ENCODE results near the gene SYS1.
A peak's percentile ranks its signal among the peaks of the same experiment; 100 is the strongest.

The SYS1 gene

DNA sequence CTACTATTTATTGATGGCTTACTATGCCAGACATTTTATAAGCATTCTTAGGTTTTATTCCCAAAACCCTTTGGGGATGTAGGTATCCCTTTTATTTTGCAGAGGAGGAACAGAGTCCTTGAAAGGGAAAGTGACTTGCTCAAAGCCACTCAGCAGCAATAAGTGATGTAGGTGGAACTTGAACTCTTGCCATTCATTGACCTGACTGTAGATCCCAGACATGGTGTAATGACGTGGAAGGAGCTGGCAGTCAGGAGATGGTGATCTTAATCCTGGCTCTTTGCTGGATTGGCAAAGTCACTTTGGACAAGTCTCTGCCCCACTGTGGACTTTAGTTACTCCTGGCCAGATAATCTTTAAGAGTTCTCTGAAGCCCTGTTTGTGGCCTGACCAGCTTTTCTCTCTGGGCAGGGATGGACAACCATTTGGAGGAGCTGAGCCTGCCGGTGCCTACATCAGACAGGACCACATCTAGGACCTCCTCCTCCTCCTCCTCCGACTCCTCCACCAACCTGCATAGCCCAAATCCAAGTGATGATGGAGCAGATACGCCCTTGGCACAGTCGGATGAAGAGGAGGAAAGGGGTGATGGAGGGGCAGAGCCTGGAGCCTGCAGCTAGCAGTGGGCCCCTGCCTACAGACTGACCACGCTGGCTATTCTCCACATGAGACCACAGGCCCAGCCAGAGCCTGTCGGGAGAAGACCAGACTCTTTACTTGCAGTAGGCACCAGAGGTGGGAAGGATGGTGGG lies 46.7 kb downstream of the SYS1 start:
- Histone ChIP-seq H3K4me1 (ENCODE audit: control insufficient read depth in 2 of 2, insufficient read depth in 2 of 2, low read length in 2 of 2) (peaks cover 53 to 56% of the 10 kb centered on the region in 2 donors), H3K4me3 (ENCODE audit: low read length in 2 of 2) (peak overlapping the region in 1 of 2 donors; percentile 11), H3K9ac (ENCODE audit: low read depth in 1 of 2, low read length in 2 of 2) (no peak overlapping the region), H3K9me3 (ENCODE audit: control insufficient read depth in 2 of 2, low read length in 2 of 2) (no peaks in the 10 kb centered on the region), H3K27ac (ENCODE audit: low read depth in 2 of 2, low read length in 2 of 2) (peak overlapping the region; percentile 87 to 89), H3K36me3 (ENCODE audit: control insufficient read depth in 2 of 2, insufficient read depth in 2 of 2, low read length in 2 of 2) (peaks cover 11 to 18% of the 10 kb centered on the region in 2 donors), H3K27me3 (ENCODE audit: control insufficient read depth in 2 of 2, insufficient read depth in 2 of 2, low read length in 2 of 2) (no peaks in the 10 kb centered on the region)

DNA sequence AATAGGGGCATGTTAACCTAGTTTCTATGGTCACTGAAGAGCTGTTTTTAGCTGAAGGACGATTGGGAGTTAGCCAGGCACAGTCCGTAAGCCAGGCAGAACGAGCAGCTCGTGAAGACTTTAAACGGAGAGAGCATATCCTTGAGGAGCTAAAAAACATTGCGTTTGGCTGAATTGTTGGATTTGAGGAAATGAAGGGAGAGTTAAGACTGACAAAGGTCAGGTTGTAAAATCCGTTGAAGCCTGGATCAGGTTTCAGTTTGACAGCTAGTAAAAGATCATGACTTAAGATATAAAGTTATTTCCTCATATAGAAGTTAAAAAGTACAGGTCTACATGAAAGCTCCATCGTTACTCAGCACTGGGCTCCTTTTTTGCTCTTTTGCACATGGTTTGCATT lies 47.9 kb downstream of the SYS1 start:
- peak overlapping the region in 1 of 2 donors; percentile 47 for H3K9ac ChIP-seq (ENCODE audit: low read depth in 1 of 2, low read length in 2 of 2)
- H3K27ac ChIP-seq (ENCODE audit: low read depth in 2 of 2, low read length in 2 of 2): peak overlapping the region; percentile 87 to 89
- peak overlapping the region in 1 of 2 donors; percentile 46 for H3K4me3 ChIP-seq (ENCODE audit: low read length in 2 of 2)
- H3K36me3 ChIP-seq (ENCODE audit: control insufficient read depth in 2 of 2, insufficient read depth in 2 of 2, low read length in 2 of 2): peaks cover 11 to 18% of the 10 kb centered on the region in 2 donors
- no peaks in the 10 kb centered on the region for H3K27me3 ChIP-seq (ENCODE audit: control insufficient read depth in 2 of 2, insufficient read depth in 2 of 2, low read length in 2 of 2)
- peaks cover 52 to 53% of the 10 kb centered on the region in 2 donors for H3K4me1 ChIP-seq (ENCODE audit: control insufficient read depth in 2 of 2, insufficient read depth in 2 of 2, low read length in 2 of 2)
- no peaks in the 10 kb centered on the region for H3K9me3 ChIP-seq (ENCODE audit: control insufficient read depth in 2 of 2, low read length in 2 of 2)

- H3K27me3 ChIP-seq (ENCODE audit: control insufficient read depth in 2 of 2, insufficient read depth in 2 of 2, low read length in 2 of 2): no peaks in the 10 kb centered on the region
- H3K9ac ChIP-seq (ENCODE audit: low read depth in 1 of 2, low read length in 2 of 2): no peak overlapping the region
- peaks cover 11 to 18% of the 10 kb centered on the region in 2 donors for H3K36me3 ChIP-seq (ENCODE audit: control insufficient read depth in 2 of 2, insufficient read depth in 2 of 2, low read length in 2 of 2)
- no peaks in the 10 kb centered on the region for H3K9me3 ChIP-seq (ENCODE audit: control insufficient read depth in 2 of 2, low read length in 2 of 2)
- peaks cover 57 to 63% of the 10 kb centered on the region in 2 donors for H3K4me1 ChIP-seq (ENCODE audit: control insufficient read depth in 2 of 2, insufficient read depth in 2 of 2, low read length in 2 of 2)
- H3K4me3 ChIP-seq (ENCODE audit: low read length in 2 of 2): no peak overlapping the region
- peak overlapping the region; percentile 18 to 32 for H3K27ac ChIP-seq (ENCODE audit: low read depth in 2 of 2, low read length in 2 of 2)
Observed at GRCh38 chr20:45412653-45413052, 49.7 kb downstream of the SYS1 start.

DNA sequence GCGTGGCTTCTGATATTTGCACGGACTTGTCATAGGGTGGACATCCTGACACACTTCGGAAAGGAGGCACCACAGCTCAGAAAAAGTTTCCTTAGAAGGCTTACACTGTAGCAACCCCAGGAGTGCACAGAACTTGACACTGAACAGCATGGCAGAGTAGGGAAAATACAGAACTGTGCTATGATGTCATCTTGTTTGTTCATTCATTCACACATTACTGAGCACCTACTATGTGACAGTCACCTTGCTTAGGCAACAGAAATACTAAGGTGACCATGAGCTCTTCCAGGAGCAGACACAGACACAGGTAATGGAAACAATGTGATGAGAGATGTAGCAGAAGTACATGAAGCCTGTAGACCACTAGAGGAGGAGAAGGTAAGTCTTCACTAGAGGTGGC lies 50.5 kb downstream of the SYS1 start:
- Histone ChIP-seq H3K4me1 (ENCODE audit: control insufficient read depth in 2 of 2, insufficient read depth in 2 of 2, low read length in 2 of 2) (peaks cover 54 to 64% of the 10 kb centered on the region in 2 donors), H3K4me3 (ENCODE audit: low read length in 2 of 2) (no peak overlapping the region), H3K9ac (ENCODE audit: low read depth in 1 of 2, low read length in 2 of 2) (no peak overlapping the region), H3K27me3 (ENCODE audit: control insufficient read depth in 2 of 2, insufficient read depth in 2 of 2, low read length in 2 of 2) (no peaks in the 10 kb centered on the region), H3K9me3 (ENCODE audit: control insufficient read depth in 2 of 2, low read length in 2 of 2) (no peaks in the 10 kb centered on the region), H3K27ac (ENCODE audit: low read depth in 2 of 2, low read length in 2 of 2) (no peak overlapping the region), H3K36me3 (ENCODE audit: control insufficient read depth in 2 of 2, insufficient read depth in 2 of 2, low read length in 2 of 2) (peaks cover 11 to 18% of the 10 kb centered on the region in 2 donors)

DNA sequence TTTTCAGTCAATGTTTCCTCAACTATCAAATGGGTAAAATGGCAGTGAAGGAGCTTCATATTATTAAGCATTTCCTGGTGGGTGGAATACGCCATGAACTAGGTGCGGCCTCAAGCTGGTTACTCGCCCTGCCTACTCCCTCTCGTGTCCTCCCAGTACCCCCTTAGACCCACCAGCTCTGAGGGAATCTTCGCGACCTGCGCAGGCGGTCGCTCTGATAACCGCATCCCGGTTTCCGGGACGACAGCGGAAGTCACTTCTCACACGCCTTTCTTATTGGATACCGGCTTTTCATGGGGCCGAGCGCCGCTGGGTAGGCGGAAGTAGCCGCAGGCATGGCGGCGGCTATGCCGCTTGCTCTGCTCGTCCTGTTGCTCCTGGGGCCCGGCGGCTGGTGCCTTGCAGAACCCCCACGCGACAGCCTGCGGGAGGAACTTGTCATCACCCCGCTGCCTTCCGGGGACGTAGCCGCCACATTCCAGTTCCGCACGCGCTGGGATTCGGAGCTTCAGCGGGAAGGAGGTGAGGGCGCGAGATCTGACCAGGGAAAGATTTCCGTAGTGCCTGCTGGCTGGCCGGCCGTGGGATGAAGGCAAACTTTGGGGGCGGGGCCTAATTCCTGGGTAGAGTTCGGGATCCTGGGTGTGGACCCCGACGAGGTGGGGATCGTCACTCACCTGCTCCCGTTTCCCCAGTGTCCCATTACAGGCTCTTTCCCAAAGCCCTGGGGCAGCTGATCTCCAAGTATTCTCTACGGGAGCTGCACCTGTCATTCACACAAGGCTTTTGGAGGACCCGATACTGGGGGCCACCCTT lies 53.1 kb downstream of the SYS1 start, which contains the start of gene PIGT:
PIGT (plus strand) TSS at position 320 of the 816 bp plus-strand sequence; CDS start at position 336, 16 bp downstream.
- H3K9ac ChIP-seq (ENCODE audit: low read depth in 1 of 2, low read length in 2 of 2): peak within 1 kb of the TSS; percentile 89 to 94
- no peaks in the 10 kb centered on the region for H3K27me3 ChIP-seq (ENCODE audit: control insufficient read depth in 2 of 2, insufficient read depth in 2 of 2, low read length in 2 of 2)
- H3K36me3 ChIP-seq (ENCODE audit: control insufficient read depth in 2 of 2, insufficient read depth in 2 of 2, low read length in 2 of 2): peaks cover 12 to 25% of the 10 kb centered on the region in 2 donors
- peak within 1 kb of the TSS; percentile 85 to 87 for H3K27ac ChIP-seq (ENCODE audit: low read depth in 2 of 2, low read length in 2 of 2)
- H3K4me3 ChIP-seq (ENCODE audit: low read length in 2 of 2): peak within 1 kb of the TSS; percentile 92 to 97
- peaks cover 50 to 63% of the 10 kb centered on the region in 2 donors for H3K4me1 ChIP-seq (ENCODE audit: control insufficient read depth in 2 of 2, insufficient read depth in 2 of 2, low read length in 2 of 2)
- H3K9me3 ChIP-seq (ENCODE audit: control insufficient read depth in 2 of 2, low read length in 2 of 2): no peaks in the 10 kb centered on the region

- peak overlapping the region; percentile 89 to 94 for H3K9ac ChIP-seq (ENCODE audit: low read depth in 1 of 2, low read length in 2 of 2)
- H3K4me3 ChIP-seq (ENCODE audit: low read length in 2 of 2): peak overlapping the region; percentile 92 to 97
- peaks cover 20 to 33% of the 10 kb centered on the region in 2 donors for H3K36me3 ChIP-seq (ENCODE audit: control insufficient read depth in 2 of 2, insufficient read depth in 2 of 2, low read length in 2 of 2)
- no peaks in the 10 kb centered on the region for H3K27me3 ChIP-seq (ENCODE audit: control insufficient read depth in 2 of 2, insufficient read depth in 2 of 2, low read length in 2 of 2)
- H3K27ac ChIP-seq (ENCODE audit: low read depth in 2 of 2, low read length in 2 of 2): no peak overlapping the region
- peaks cover 42 to 55% of the 10 kb centered on the region in 2 donors for H3K4me1 ChIP-seq (ENCODE audit: control insufficient read depth in 2 of 2, insufficient read depth in 2 of 2, low read length in 2 of 2)
- H3K9me3 ChIP-seq (ENCODE audit: control insufficient read depth in 2 of 2, low read length in 2 of 2): no peaks in the 10 kb centered on the region
Observed at GRCh38 chr20:45416917-45417316, 54.0 kb downstream of the SYS1 start.
